ENCODE measurements around the gene F8. TPM values are rescaled to one million over a fixed set of nuclear protein-coding genes. Genes with fewer than 3 reads are reported as not detected.
A peak's percentile ranks its signal among the peaks of the same experiment; 100 is the strongest.

F8 gene
- total and polyA plus RNA-seq, 2 experiments from 2014 or later, result 4.1 to 5.5 TPM

DNA sequence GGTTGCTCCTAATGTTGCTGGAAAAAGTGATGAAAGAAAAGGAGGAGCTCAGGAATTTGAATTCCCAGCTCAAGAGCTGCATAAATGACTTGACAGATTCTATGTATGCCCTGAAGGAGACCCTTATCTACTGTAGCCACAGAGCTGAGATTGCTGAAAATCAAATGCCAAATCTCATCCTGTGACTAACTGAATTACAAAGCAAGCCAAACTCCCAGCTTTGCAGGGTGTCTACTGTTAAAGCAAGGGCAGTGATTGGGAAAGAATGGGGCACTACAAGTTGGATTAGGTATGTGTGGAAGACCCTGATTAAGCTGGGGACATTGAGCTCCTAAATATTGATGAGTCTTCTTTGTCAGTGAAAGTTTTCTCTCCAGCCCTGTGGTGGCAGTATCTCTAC is 167.3 kb downstream of the F8 start:
- H2AFZ ChIP-seq, result no peak overlapping the region
- no peaks in the 10 kb centered on the region for H3K4me1 ChIP-seq (ENCODE audit: insufficient read depth)
- H3K4me3 ChIP-seq, result no peak overlapping the region
- H3K9me3 ChIP-seq (ENCODE audit: low read depth), result no peaks in the 10 kb centered on the region
- H3K79me2 ChIP-seq (ENCODE audit: insufficient read depth), result no peaks in the 10 kb centered on the region
- H3K9ac ChIP-seq, result no peak overlapping the region
- no peaks in the 10 kb centered on the region for H4K20me1 ChIP-seq (ENCODE audit: insufficient read depth)
- in situ Hi-C loops (cut with MboI), result no loop called here
- no peaks in the 10 kb centered on the region for H3K27me3 ChIP-seq (replicated peaks; ENCODE audit: insufficient read depth)
- no peak for DNase-seq
- H3K4me2 ChIP-seq (ENCODE audit: unreplicated experiment), result no peak overlapping the region
- no peak for TF ChIP-seq EZH2 (IDR thresholded peaks at IDR 0.05; ENCODE audit: insufficient read depth, poor library complexity, severe bottlenecking)
- no peak for TF ChIP-seq EZH2phosphoT487 (IDR thresholded peaks at IDR 0.05; ENCODE audit: insufficient read depth, low read depth)
- no peak overlapping the region for H3K27ac ChIP-seq
- H3K9me2 ChIP-seq (ENCODE audit: insufficient read depth), result no peaks in the 10 kb centered on the region
- no peaks in the 10 kb centered on the region for H3F3A ChIP-seq (ENCODE audit: insufficient read depth)
- H3K36me3 ChIP-seq (ENCODE audit: low read depth), result no peaks in the 10 kb centered on the region

GRCh38 chrX:154850957-154851611 is 171.4 kb downstream of the F8 start:
- Histone ChIP-seq H3K9me2 (ENCODE audit: insufficient read depth) (no peaks in the 10 kb centered on the region), H3F3A (ENCODE audit: insufficient read depth) (no peaks in the 10 kb centered on the region), H3K4me1 (ENCODE audit: insufficient read depth) (no peaks in the 10 kb centered on the region), H3K4me3 (no peak overlapping the region), H2AFZ (no peak overlapping the region), H3K4me2 (ENCODE audit: unreplicated experiment) (no peak overlapping the region), H3K79me2 (ENCODE audit: insufficient read depth) (no peaks in the 10 kb centered on the region), H3K9me3 (ENCODE audit: low read depth) (no peaks in the 10 kb centered on the region), H3K36me3 (ENCODE audit: low read depth) (no peaks in the 10 kb centered on the region), H3K9ac (no peak overlapping the region), H3K27ac (no peak overlapping the region), H4K20me1 (ENCODE audit: insufficient read depth) (no peaks in the 10 kb centered on the region), H3K27me3 (replicated peaks; ENCODE audit: insufficient read depth) (no peaks in the 10 kb centered on the region)
- in situ Hi-C loops (cut with MboI), result no loop called here
- 78 to 100% methylated on average over 1 of the region's 1 CpG for WGBS, 2 experiments (ENCODE audit: low coverage in 1 of 2, low lambda C conversion rate in 2 of 2, missing lambda C conversion rate in 2 of 2)
- TF ChIP-seq EZH2phosphoT487 (IDR thresholded peaks at IDR 0.05; ENCODE audit: insufficient read depth, low read depth) (no peak), EZH2 (IDR thresholded peaks at IDR 0.05; ENCODE audit: insufficient read depth, poor library complexity, severe bottlenecking) (no peak)
- DNase-seq, result no peak

- TF ChIP-seq EZH2 (IDR thresholded peaks at IDR 0.05; ENCODE audit: insufficient read depth, poor library complexity, severe bottlenecking) (no peak), EZH2phosphoT487 (IDR thresholded peaks at IDR 0.05; ENCODE audit: insufficient read depth, low read depth) (no peak)
- Histone ChIP-seq H3K9me3 (ENCODE audit: low read depth) (no peaks in the 10 kb centered on the region), H3K4me1 (ENCODE audit: insufficient read depth) (no peaks in the 10 kb centered on the region; the same call in 1 of the 2 replicates), H2AFZ (no peak overlapping the region), H3K36me3 (ENCODE audit: low read depth) (no peaks in the 10 kb centered on the region), H3K9me2 (ENCODE audit: insufficient read depth) (no peaks in the 10 kb centered on the region), H3K79me2 (ENCODE audit: insufficient read depth) (no peaks in the 10 kb centered on the region), H3K27ac (no peak overlapping the region), H3F3A (ENCODE audit: insufficient read depth) (no peaks in the 10 kb centered on the region), H3K27me3 (replicated peaks; ENCODE audit: insufficient read depth) (no peaks in the 10 kb centered on the region), H3K4me2 (ENCODE audit: unreplicated experiment) (peak overlapping the region; percentile 28), H3K4me3 (no peak overlapping the region), H3K9ac (no peak overlapping the region), H4K20me1 (ENCODE audit: insufficient read depth) (no peaks in the 10 kb centered on the region)
- in situ Hi-C loops (cut with MboI), result loop anchor here (25.0 kb wide), 1 partner anchor 254 kb away; the partner anchor contains the start of gene CTAG1A
- DNase-seq, result peak; percentile 64
- 4 to 15% methylated on average over 2 of the region's 2 CpGs for WGBS, 2 experiments (ENCODE audit: low coverage in 1 of 2, low lambda C conversion rate in 2 of 2, missing lambda C conversion rate in 2 of 2)
These were observed 181.7 kb downstream of the F8 start for GRCh38 chrX:154840856-154841255.

DNA sequence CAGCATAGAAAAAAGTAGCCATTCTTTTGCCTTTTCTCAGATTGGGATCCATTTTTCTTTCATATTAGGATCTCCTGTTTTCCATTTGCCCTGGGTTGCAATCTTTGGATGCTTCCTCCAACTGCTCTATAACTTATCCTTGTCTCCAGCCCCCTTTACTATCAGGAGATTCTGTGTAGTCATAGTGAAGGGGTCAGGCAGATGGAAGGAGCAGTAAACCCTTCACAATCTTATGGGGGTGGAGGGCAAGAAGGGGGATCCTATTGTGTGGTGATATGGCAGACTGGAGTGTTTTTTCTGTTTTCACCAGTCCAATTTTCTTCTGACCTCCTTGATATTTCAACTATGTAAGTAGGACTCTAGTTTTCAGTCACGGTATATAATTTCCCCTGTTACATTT is 186.4 kb downstream of the F8 start:
- in situ Hi-C loops (cut with MboI), result loop anchor here (25.0 kb wide), 1 partner anchor 249 kb away; the partner anchor contains the start of gene CTAG1A

More for the DNA sequence above, 186.4 kb downstream of the F8 start:
- no peak overlapping the region for H3K9ac ChIP-seq
- 83 to 100% methylated on average over 1 of the region's 1 CpG for WGBS, 2 experiments (ENCODE audit: low coverage in 1 of 2, low lambda C conversion rate in 2 of 2, missing lambda C conversion rate in 2 of 2)
- H3K4me2 ChIP-seq (ENCODE audit: unreplicated experiment), result no peak overlapping the region
- no peaks in the 10 kb centered on the region; the same call in 1 of the 2 replicates for H3K4me1 ChIP-seq (ENCODE audit: insufficient read depth)
- no peaks in the 10 kb centered on the region for H4K20me1 ChIP-seq (ENCODE audit: insufficient read depth)
- no peak overlapping the region for H3K4me3 ChIP-seq
- H3K27me3 ChIP-seq (replicated peaks; ENCODE audit: insufficient read depth), result no peaks in the 10 kb centered on the region
- H3K9me3 ChIP-seq (ENCODE audit: low read depth), result no peaks in the 10 kb centered on the region
- H3K36me3 ChIP-seq (ENCODE audit: low read depth), result no peaks in the 10 kb centered on the region
- TF ChIP-seq EZH2phosphoT487 (IDR thresholded peaks at IDR 0.05; ENCODE audit: insufficient read depth, low read depth), result no peak
- no peak for TF ChIP-seq EZH2 (IDR thresholded peaks at IDR 0.05; ENCODE audit: insufficient read depth, poor library complexity, severe bottlenecking)
- no peak overlapping the region for H2AFZ ChIP-seq
- H3K27ac ChIP-seq, result no peak overlapping the region
- no peaks in the 10 kb centered on the region for H3F3A ChIP-seq (ENCODE audit: insufficient read depth)
- no peak for DNase-seq
- H3K79me2 ChIP-seq (ENCODE audit: insufficient read depth), result no peaks in the 10 kb centered on the region
- no peaks in the 10 kb centered on the region for H3K9me2 ChIP-seq (ENCODE audit: insufficient read depth)
